ENCODE data around the gene ZNF582.

The ZNF582 gene

GRCh38 chr19:56393119-56394012, at the start of gene ZNF582:
ZNF582 (minus strand) TSS chr19:56393534; CDS start chr19:56391752, 1,782 bp downstream.
- no peak for FAIRE-seq

- no peak for FAIRE-seq
These were observed 48.0 kb upstream of the ZNF582 start for GRCh38 chr19:56441206-56441792.

- FAIRE-seq, result no peak
These were observed 30.6 kb upstream of the ZNF582 start for GRCh38 chr19:56423985-56424353.

GRCh38 chr19:56423276-56423984, 30.1 kb upstream of the ZNF582 start:
- no peak for FAIRE-seq

GRCh38 chr19:56405062-56405461, 11.7 kb upstream of the ZNF582 start:
- no peak for FAIRE-seq

- FAIRE-seq, result no peak
These were observed 11.3 kb upstream of the ZNF582 start for GRCh38 chr19:56404705-56405056.

GRCh38 chr19:56403764-56404704, 10.7 kb upstream of the ZNF582 start, which contains the start of gene ZNF583:
ZNF583 (plus strand) TSS chr19:56404332; CDS start chr19:56407115, 2,783 bp downstream.
- no peak for FAIRE-seq

GRCh38 chr19:56403261-56403660, 9.9 kb upstream of the ZNF582 start:
- no peak for FAIRE-seq

- FAIRE-seq, result no peak
These were observed 7.2 kb upstream of the ZNF582 start for GRCh38 chr19:56400485-56400884.

- no peak for FAIRE-seq
These were observed 5.5 kb upstream of the ZNF582 start for GRCh38 chr19:56398809-56399208.

GRCh38 chr19:56383826-56384605, 9.3 kb downstream of the ZNF582 start:
- no peak for FAIRE-seq

GRCh38 chr19:56377105-56377924, 16.0 kb downstream of the ZNF582 start:
- no peak for FAIRE-seq

- no peak for FAIRE-seq
These were observed 21.1 kb downstream of the ZNF582 start for GRCh38 chr19:56372281-56372680.

- no peak for FAIRE-seq
These were observed 23.3 kb downstream of the ZNF582 start for GRCh38 chr19:56369886-56370676.

GRCh38 chr19:56367829-56368711, 25.3 kb downstream of the ZNF582 start:
- FAIRE-seq, result no peak

GRCh38 chr19:56360841-56361240, 32.5 kb downstream of the ZNF582 start:
- FAIRE-seq, result no peak

- FAIRE-seq, result no peak
These were observed 36.4 kb downstream of the ZNF582 start for GRCh38 chr19:56356944-56357343.

- FAIRE-seq, result no peak
These were observed 37.8 kb downstream of the ZNF582 start for GRCh38 chr19:56355517-56355916.

- FAIRE-seq, result no peak
These were observed 42.1 kb downstream of the ZNF582 start for GRCh38 chr19:56351208-56351607.
